Loucy (cell line): ENCODE data around the gene TK1.

ENCODE experiments used
- H2AFZ ChIP-seq: fragments of 200-600 bp; sonication (generic); 2 replicates; pipeline ENCODE4 v1.6.0; 2016; ENCODE audit warnings: antibody characterized with exemption, mild to moderate bottlenecking, low read length, moderate library complexity
- H3F3A ChIP-seq: fragments of 200-600 bp; 2 replicates; pipeline ENCODE4 v1.6.0; 2016; ENCODE audit warnings: antibody characterized with exemption, low read depth, mild to moderate bottlenecking
- H3K27me3 ChIP-seq: fragments of 200-600 bp; sonication (generic); 2 replicates; pipeline ENCODE4 v1.6.1; 2014; ENCODE audit warnings: low read length, mild to moderate bottlenecking; ENCODE audit not compliant: insufficient read depth, poor library complexity, severe bottlenecking
- H3K36me3 ChIP-seq: fragments of 200-600 bp; sonication (generic); 2 replicates; pipeline ENCODE4 v1.6.1; 2016; ENCODE audit warnings: low read length; ENCODE audit not compliant: insufficient read depth
- H3K4me1 ChIP-seq: fragments of 200-600 bp; sonication (generic); 2 replicates; pipeline ENCODE4 v1.5.1; 2014; ENCODE audit warnings: low read length, mild to moderate bottlenecking; ENCODE audit not compliant: insufficient read depth, poor library complexity, severe bottlenecking
- H3K4me2 ChIP-seq: fragments of 200-600 bp; sonication (generic); 2 replicates; pipeline ENCODE4 v1.6.0; 2014; ENCODE audit warnings: antibody characterized with exemption, low read length, low read depth, mild to moderate bottlenecking; ENCODE audit not compliant: poor library complexity, severe bottlenecking
- H3K4me3 ChIP-seq: fragments of 200-600 bp; sonication (generic); 2 replicates; pipeline ENCODE4 v1.5.1; 2014; ENCODE audit warnings: low read length, mild to moderate bottlenecking, mixed read lengths; ENCODE audit not compliant: poor library complexity, severe bottlenecking
- H3K79me2 ChIP-seq: fragments of 200-600 bp; sonication (generic); 2 replicates; pipeline ENCODE4 v1.6.1; 2014; ENCODE audit warnings: low read length; ENCODE audit not compliant: insufficient read depth
- H3K9ac ChIP-seq: fragments of 200-600 bp; sonication (generic); 2 replicates; pipeline ENCODE4 v1.6.0; 2014; ENCODE audit warnings: mild to moderate bottlenecking, low read depth, low read length, moderate library complexity; ENCODE audit not compliant: poor library complexity, severe bottlenecking
- H3K9me2 ChIP-seq: fragments of 200-600 bp; sonication (generic); replicated peaks from 2 replicates; pipeline ENCODE4 v1.6.1; 2016; ENCODE audit warnings: low read depth, low read length, mixed read lengths
- H3K9me3 ChIP-seq: fragments of 200-600 bp; sonication (generic); 2 replicates; pipeline ENCODE4 v1.6.1; 2014; ENCODE audit warnings: mild to moderate bottlenecking, antibody characterized with exemption, low read length, low read depth; ENCODE audit not compliant: insufficient read depth
- H4K20me1 ChIP-seq: fragments of 200-600 bp; sonication (generic); 2 replicates; pipeline ENCODE4 v1.6.0; 2014; ENCODE audit warnings: antibody characterized with exemption, low read length, mild to moderate bottlenecking; ENCODE audit not compliant: insufficient read depth, poor library complexity, severe bottlenecking
- CTCF ChIP-seq: fragments of 200-600 bp; sonication (generic); conservative IDR thresholded peaks from 2 replicates; pipeline ENCODE4 v1.5.1; 2014; ENCODE audit warnings: mild to moderate bottlenecking, antibody characterized with exemption, low read length
- EZH2phosphoT487 ChIP-seq: fragments of 200-600 bp; IDR thresholded peaks from 2 replicates; pipeline ENCODE4 v1.6.1; 2018; ENCODE audit warnings: antibody characterized with exemption, mild to moderate bottlenecking, moderate library complexity, borderline replicate concordance

The TK1 gene

DNA sequence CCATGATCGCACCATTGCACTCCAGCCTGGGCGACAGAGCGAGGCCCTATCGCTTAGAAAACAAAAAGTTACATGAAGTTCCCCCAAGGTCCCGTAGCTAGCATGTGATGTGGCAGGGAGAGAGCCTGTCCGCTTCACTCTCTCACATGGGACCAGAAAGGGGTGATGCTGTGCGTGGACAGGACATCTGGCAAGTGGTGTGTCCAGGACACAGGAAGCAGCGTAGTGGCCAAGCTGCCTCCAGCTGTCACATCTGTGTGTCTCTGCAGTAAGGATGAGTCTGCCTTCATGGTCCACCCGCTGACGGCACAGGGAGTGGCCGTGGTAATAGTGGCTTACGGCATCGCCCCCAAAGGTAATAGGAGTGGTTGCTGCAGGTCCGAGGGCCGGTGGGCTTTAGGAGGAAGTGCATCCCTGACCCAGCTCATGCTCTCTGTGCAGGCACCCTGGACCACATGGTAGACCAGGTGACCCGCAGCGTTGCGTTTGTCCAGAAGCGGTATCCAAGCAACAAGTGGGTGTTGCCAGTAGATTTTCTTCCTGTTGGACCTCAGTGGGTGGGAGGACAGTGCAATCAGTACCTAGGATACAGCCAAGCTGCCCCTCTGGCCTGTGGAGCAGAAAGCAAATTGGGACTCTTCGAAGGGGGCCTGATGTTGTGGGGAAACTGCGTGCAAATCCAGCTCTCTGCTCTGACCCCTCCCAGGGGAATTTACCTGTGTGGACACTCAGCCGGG lies 17.7 kb upstream of the TK1 start:
- Histone ChIP-seq H3K4me2 (no peak overlapping the region), H3K9me3 (no peaks in the 10 kb centered on the region), H3K36me3 (peaks cover 4% of the 10 kb centered on the region; the same call in 1 of the 2 replicates), H3K4me3 (no peak overlapping the region), H4K20me1 (no peaks in the 10 kb centered on the region), H3K27me3 (no peaks in the 10 kb centered on the region), H3K4me1 (no peaks in the 10 kb centered on the region), H3K79me2 (no peaks in the 10 kb centered on the region), H3K9ac (no peak overlapping the region), H2AFZ (no peak overlapping the region), H3F3A (no peaks in the 10 kb centered on the region), H3K9me2 (no peaks in the 10 kb centered on the region)
- no peak for TF ChIP-seq CTCF
- TF ChIP-seq EZH2phosphoT487, result no peak

GRCh38 chr17:78202666-78203065 lies 15.8 kb upstream of the TK1 start:
- Histone ChIP-seq H2AFZ (no peak overlapping the region), H3K4me2 (no peak overlapping the region), H4K20me1 (no peaks in the 10 kb centered on the region), H3K4me1 (no peaks in the 10 kb centered on the region), H3K79me2 (no peaks in the 10 kb centered on the region), H3K9me3 (no peaks in the 10 kb centered on the region), H3K27me3 (no peaks in the 10 kb centered on the region), H3K9ac (no peak overlapping the region), H3K36me3 (peaks cover 4% of the 10 kb centered on the region; the same call in 1 of the 2 replicates), H3F3A (no peaks in the 10 kb centered on the region), H3K4me3 (no peak overlapping the region), H3K9me2 (no peaks in the 10 kb centered on the region)
- TF ChIP-seq EZH2phosphoT487 (no peak), CTCF (no peak)

DNA sequence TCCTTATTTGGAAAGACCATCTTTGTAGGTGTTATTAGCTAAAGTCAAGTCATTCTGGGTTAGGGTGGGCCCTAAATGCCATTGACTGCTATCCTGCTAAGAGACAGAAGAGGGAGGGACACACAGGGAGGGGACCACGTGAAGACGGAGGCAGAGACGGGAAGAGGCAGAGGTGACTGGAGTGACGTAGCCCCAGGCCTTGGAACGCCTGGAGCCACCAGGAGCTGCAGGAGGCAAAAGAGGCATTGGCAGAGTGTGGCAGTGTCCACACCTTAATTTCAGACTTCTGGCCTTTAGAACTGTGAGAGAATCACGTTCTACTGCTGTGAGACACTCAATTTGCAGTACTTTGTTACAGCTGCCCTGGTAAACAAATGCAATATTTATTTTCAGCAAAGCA lies 13.6 kb upstream of the TK1 start:
- Histone ChIP-seq H4K20me1 (no peaks in the 10 kb centered on the region), H3K9me2 (no peaks in the 10 kb centered on the region), H3K79me2 (no peaks in the 10 kb centered on the region), H3K9ac (no peak overlapping the region), H3K27me3 (no peaks in the 10 kb centered on the region), H3F3A (no peaks in the 10 kb centered on the region), H3K4me2 (no peak overlapping the region), H3K4me3 (no peak overlapping the region), H3K4me1 (peaks cover 4% of the 10 kb centered on the region), H3K36me3 (peaks cover 11% of the 10 kb centered on the region; the same call in 1 of the 2 replicates), H2AFZ (no peak overlapping the region), H3K9me3 (no peaks in the 10 kb centered on the region)
- TF ChIP-seq CTCF (no peak), EZH2phosphoT487 (no peak)
